H1 (cell line): ENCODE results near the gene SBNO2.

Source experiments
- GABPA ChIP-seq: IDR thresholded peaks from 2 replicates; pipeline ENCODE4 v1.6.1; 2011; ENCODE audit warnings: mild to moderate bottlenecking, low read length, moderate library complexity, borderline replicate concordance; ENCODE audit not compliant: insufficient read depth
- SIN3A ChIP-seq, 2 experiments: IDR thresholded peaks in 1 of 2; conservative IDR thresholded peaks in 1 of 2; 2 replicates each; pipeline ENCODE4 v1.6.1; 2011 to 2012; ENCODE audit warnings: low read length in 2 of 2, improper control_type of control experiment in 1 of 2, low read depth in 1 of 2, mild to moderate bottlenecking in 1 of 2

GRCh38 chr19:1109032-1109551, 65.0 kb downstream of the SBNO2 start:
- TF ChIP-seq SIN3A (conservative IDR thresholded peaks at IDR 0.05 in 1 of 2, IDR thresholded peaks at IDR 0.05 in 1 of 2; ENCODE audit: low read depth in 1 of 2, low read length in 2 of 2), result no peak
- TF ChIP-seq GABPA, result no peak
